Endothelial cell of umbilical vein (primary cell): ENCODE results near the gene METTL27. TPM values are rescaled to one million over a fixed set of nuclear protein-coding genes. Genes with fewer than 3 reads are reported as not detected.

Source experiments
- BruUV-seq: library from RNA; stranded (reverse); fragments of 400-500 nt; replicated peaks from 2 replicates; lab custom pipeline; 2021; lab: Mats Ljungman, UMichigan
- CTCF ChIA-PET: fragments of 300-600, 350-600 bp; sonication (Branson Sonifier 250); formaldehyde crosslinking; loops from one replicate; lab custom pipeline; 2021; ENCODE audit warnings: antibody characterized with exemption, inconsistent platforms; lab: Charles Lee
- POLR2A ChIA-PET: fragments of 300-600, 350-600 bp; sonication (Branson Sonifier 250); formaldehyde crosslinking; loops from one replicate; lab custom pipeline; 2021; ENCODE audit warnings: antibody characterized with exemption, inconsistent platforms; lab: Charles Lee
- DNase-seq: peaks from one replicate; pipeline ENCODE4 v3.0.0-alpha.2; 2011; ENCODE audit warnings: low read depth, low spot score
- FAIRE-seq: peaks from 2 replicates; lab custom pipeline; 2011; peaks lifted over from hg19 to GRCh38; lab: Jason Lieb, UNC
- H2AFZ ChIP-seq: 2 replicates; pipeline ENCODE4 v1.6.0; 2012; ENCODE audit warnings: low read depth, low read length, control low read depth, inconsistent platforms
- H3K27ac ChIP-seq: 2 replicates; pipeline ENCODE4 v1.5.1; 2011; ENCODE audit warnings: low read depth, mild to moderate bottlenecking, control low read depth, low read length, moderate library complexity; ENCODE audit not compliant: insufficient read depth
- H3K27me3 ChIP-seq, 2 experiments: 2 replicates each; pipeline versions ENCODE4 v1.6.0 to v1.6.1; 2011; ENCODE audit warnings: low read length in 2 of 2, mixed read lengths in 1 of 2; ENCODE audit not compliant: control insufficient read depth in 2 of 2, insufficient read depth in 2 of 2
- H3K36me3 ChIP-seq, 2 experiments: 2 replicates in 1 of 2; 3 replicates in 1 of 2; pipeline ENCODE4 v1.5.1; 2011; ENCODE audit warnings: low read length in 2 of 2, mild to moderate bottlenecking in 1 of 2, moderate library complexity in 1 of 2; ENCODE audit not compliant: control insufficient read depth in 2 of 2, insufficient read depth in 2 of 2; ENCODE audit errors: extremely low read depth in 1 of 2
- H3K4me1 ChIP-seq: 3 replicates; pipeline ENCODE4 v1.5.1; 2011; ENCODE audit warnings: mild to moderate bottlenecking, low read length; ENCODE audit not compliant: control insufficient read depth, insufficient read depth; ENCODE audit errors: extremely low read depth
- H3K4me2 ChIP-seq: 2 replicates; pipeline ENCODE4 v1.6.1; 2011; ENCODE audit warnings: low read length, control low read depth, mixed read lengths; ENCODE audit not compliant: insufficient read depth
- H3K4me3 ChIP-seq, 3 experiments: fragments of 200-600 bp in 1 of 3; sonication (generic), shearing (Covaris generic) in 1 of 3; replicated peaks in 1 of 3; 2 replicates each; pipeline ENCODE4 v1.5.1; 2011 to 2016; ENCODE audit warnings: control low read depth in 3 of 3, low read length in 3 of 3, mild to moderate bottlenecking in 2 of 3, inconsistent platforms in 1 of 3, low read depth in 1 of 3, moderate library complexity in 1 of 3; ENCODE audit not compliant: insufficient read depth in 1 of 3
- H3K79me2 ChIP-seq: 2 replicates; pipeline ENCODE4 v1.6.0; 2012; ENCODE audit warnings: low read length, inconsistent platforms; ENCODE audit not compliant: control insufficient read depth, insufficient read depth
- H3K9ac ChIP-seq: replicated peaks from 2 replicates; pipeline ENCODE3; 2011; ENCODE audit warnings: low read length, control low read depth; ENCODE audit not compliant: insufficient read depth; ENCODE audit errors: extremely low read depth
- H3K9me1 ChIP-seq: replicated peaks from 3 replicates; pipeline ENCODE4 v1.6.0; 2011; ENCODE audit warnings: mild to moderate bottlenecking, low read length; ENCODE audit not compliant: control insufficient read depth, insufficient read depth; ENCODE audit errors: extremely low read depth
- H3K9me3 ChIP-seq: replicated peaks from 2 replicates; pipeline ENCODE4 v1.5.1; 2012; ENCODE audit warnings: low read length, inconsistent platforms; ENCODE audit not compliant: control insufficient read depth, insufficient read depth
- H4K20me1 ChIP-seq: replicated peaks from 2 replicates; pipeline ENCODE3; 2011; ENCODE audit warnings: mild to moderate bottlenecking, low read length; ENCODE audit not compliant: control insufficient read depth, insufficient read depth; ENCODE audit errors: extremely low read depth
- EZH2 ChIP-seq: IDR thresholded peaks from 2 replicates; pipeline ENCODE4 v1.6.1; 2012; ENCODE audit warnings: borderline replicate concordance, low read depth, mild to moderate bottlenecking, moderate library complexity, low read length, inconsistent platforms; ENCODE audit not compliant: severe bottlenecking
- FOS ChIP-seq: IDR thresholded peaks from 2 replicates; pipeline ENCODE4 v1.6.1; 2011; ENCODE audit warnings: mild to moderate bottlenecking, low read length, moderate library complexity, borderline replicate concordance; ENCODE audit not compliant: insufficient read depth
- GATA2 ChIP-seq: IDR thresholded peaks from 2 replicates; pipeline ENCODE4 v1.7.0; 2011; ENCODE audit warnings: low read depth, mild to moderate bottlenecking, moderate library complexity, mixed read lengths, low read length; ENCODE audit not compliant: insufficient read length, insufficient read depth
- JUN ChIP-seq: IDR thresholded peaks from 2 replicates; pipeline ENCODE4 v1.6.1; 2011; ENCODE audit warnings: borderline replicate concordance, low read depth; ENCODE audit not compliant: insufficient read length, insufficient read depth
- MYC ChIP-seq: IDR thresholded peaks from one replicate; pipeline ENCODE4 v1.6.1; 2011; ENCODE audit warnings: mild to moderate bottlenecking, low read depth, low read length
- POLR2A ChIP-seq: IDR thresholded peaks from 2 replicates; pipeline ENCODE4 v1.6.1; 2012; ENCODE audit warnings: low read depth, mild to moderate bottlenecking, control low read depth, low read length
- POLR2AphosphoS5 ChIP-seq: IDR thresholded peaks from 2 replicates; pipeline ENCODE4 v1.6.1; 2012; ENCODE audit warnings: low read depth, mild to moderate bottlenecking, control low read depth, low read length, moderate library complexity; ENCODE audit not compliant: insufficient read depth
- dilution Hi-C: fragments of 300-500 bp; cut with MboI; formaldehyde crosslinking; loops from one replicate; pipeline ENCODE4 v1.15.0; 2019; ENCODE audit warnings: low sequenced_read_pairs; ENCODE audit not compliant: extremely low pct_ligation_motif_present
- intact Hi-C: fragments of 100-400 bp; cut with micrococcal nuclease; formaldehyde crosslinking; loops from one replicate; pipeline ENCODE4 v1.10.0; 2022
- polyA plus RNA-seq, 4 experiments: library from polyadenylated mRNA; depleted of rRNA in 3 of 4; stranded (reverse) in 3 of 4; unstranded in 1 of 4; fragments of >200 nt; gene quantifications; 2 replicates each; pipeline versions ENCODE4 v1.2.1 to v1.2.3, GENCODE V29; 2011 to 2012; ENCODE audit warnings: missing spikeins in 1 of 4
- total RNA-seq: library from RNA; stranded (reverse); gene quantifications from 2 replicates; pipeline ENCODE4 v1.2.3, GENCODE V29; 2021
- TF ChIP-seq, protein P1 (sequence below): IDR thresholded peaks from 2 replicates; pipeline ENCODE4 v1.6.1; 2011; ENCODE audit not compliant: insufficient read depth, insufficient read length
- TF ChIP-seq, protein P2 (sequence below), 2 donors: IDR thresholded peaks; 1 replicate in 1 of 2; 2 replicates in 1 of 2; pipeline ENCODE4 v1.5.1; 2011; ENCODE audit warnings: low read length in 2 of 2, mild to moderate bottlenecking in 2 of 2, moderate library complexity in 2 of 2, control low read depth in 1 of 2, inconsistent platforms in 1 of 2, low read depth in 1 of 2; ENCODE audit not compliant: insufficient read depth in 1 of 2; ENCODE audit errors: extremely low read depth in 1 of 2

Gene METTL27
- total and polyA plus RNA-seq, 2 donors (not counting 3 experiments of a cell fraction or from before 2014, with no cell fraction given), result 6.9 to 10.8 TPM

DNA sequence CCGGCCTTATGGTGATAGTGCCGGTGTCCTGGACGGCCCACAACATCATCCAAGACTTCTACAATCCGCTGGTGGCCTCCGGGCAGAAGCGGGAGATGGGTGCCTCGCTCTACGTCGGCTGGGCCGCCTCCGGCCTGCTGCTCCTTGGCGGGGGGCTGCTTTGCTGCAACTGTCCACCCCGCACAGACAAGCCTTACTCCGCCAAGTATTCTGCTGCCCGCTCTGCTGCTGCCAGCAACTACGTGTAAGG, 10.8 kb downstream of the METTL27 start:
- DNase-seq, result no peak
- Histone ChIP-seq H3K9ac (no peak overlapping the region), H3K4me1 (peaks cover 5% of the 10 kb centered on the region), H3K4me2 (no peak overlapping the region), H3K36me3 (no peaks in the 10 kb centered on the region), H4K20me1 (no peaks in the 10 kb centered on the region), H3K27me3 (no peaks in the 10 kb centered on the region), H3K27ac (no peak overlapping the region), H3K79me2 (no peaks in the 10 kb centered on the region), H3K9me3 (no peaks in the 10 kb centered on the region), H3K9me1 (no peaks in the 10 kb centered on the region), H2AFZ (no peak overlapping the region), H3K4me3 (no peak overlapping the region)
- TF ChIP-seq FOS (no peak), JUN (no peak), GATA2 (no peak), POLR2AphosphoS5 (no peak), EZH2 (no peak), POLR2A (no peak), MYC (no peak)
- TF ChIP-seq, protein P1, sequence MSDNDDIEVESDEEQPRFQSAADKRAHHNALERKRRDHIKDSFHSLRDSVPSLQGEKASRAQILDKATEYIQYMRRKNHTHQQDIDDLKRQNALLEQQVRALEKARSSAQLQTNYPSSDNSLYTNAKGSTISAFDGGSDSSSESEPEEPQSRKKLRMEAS, result no peak
- TF ChIP-seq, protein P2, sequence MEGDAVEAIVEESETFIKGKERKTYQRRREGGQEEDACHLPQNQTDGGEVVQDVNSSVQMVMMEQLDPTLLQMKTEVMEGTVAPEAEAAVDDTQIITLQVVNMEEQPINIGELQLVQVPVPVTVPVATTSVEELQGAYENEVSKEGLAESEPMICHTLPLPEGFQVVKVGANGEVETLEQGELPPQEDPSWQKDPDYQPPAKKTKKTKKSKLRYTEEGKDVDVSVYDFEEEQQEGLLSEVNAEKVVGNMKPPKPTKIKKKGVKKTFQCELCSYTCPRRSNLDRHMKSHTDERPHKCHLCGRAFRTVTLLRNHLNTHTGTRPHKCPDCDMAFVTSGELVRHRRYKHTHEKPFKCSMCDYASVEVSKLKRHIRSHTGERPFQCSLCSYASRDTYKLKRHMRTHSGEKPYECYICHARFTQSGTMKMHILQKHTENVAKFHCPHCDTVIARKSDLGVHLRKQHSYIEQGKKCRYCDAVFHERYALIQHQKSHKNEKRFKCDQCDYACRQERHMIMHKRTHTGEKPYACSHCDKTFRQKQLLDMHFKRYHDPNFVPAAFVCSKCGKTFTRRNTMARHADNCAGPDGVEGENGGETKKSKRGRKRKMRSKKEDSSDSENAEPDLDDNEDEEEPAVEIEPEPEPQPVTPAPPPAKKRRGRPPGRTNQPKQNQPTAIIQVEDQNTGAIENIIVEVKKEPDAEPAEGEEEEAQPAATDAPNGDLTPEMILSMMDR (IDR thresholded peaks at IDR 0.05; ENCODE audit: extremely low read depth in 1 of 2, insufficient read depth in 1 of 2, low read depth in 1 of 2, low read length in 2 of 2), result no peak
- BruUV-seq, result no TSS peak
- FAIRE-seq, result no peak
- intact Hi-C loops, result no loop called here
- dilution Hi-C loops, result no loop called here
- ChIA-PET POLR2A (no interaction called here), CTCF (no interaction called here)
